H9 (cell line): ENCODE results near the gene IVL. TPM values are rescaled to one million over a fixed set of nuclear protein-coding genes. Genes with fewer than 3 reads are reported as not detected.

Source experiments
- DNase-seq: peaks from one replicate; pipeline ENCODE4 v3.0.0-alpha.2; 2017
- H2AFZ ChIP-seq: one replicate; pipeline ENCODE4 v1.6.1; 2013; ENCODE audit warnings: mild to moderate bottlenecking, low read length, control low read depth, moderate library complexity
- H2AK5ac ChIP-seq: 2 replicates; pipeline ENCODE4 v1.6.1; 2013; ENCODE audit warnings: low read length, control low read depth, mixed read lengths; ENCODE audit not compliant: insufficient read length
- H2BK120ac ChIP-seq: one replicate; pipeline ENCODE4 v1.6.1; 2013; ENCODE audit warnings: low read depth, mild to moderate bottlenecking, low read length, control low read depth, inconsistent platforms; ENCODE audit not compliant: poor library complexity, severe bottlenecking
- H2BK12ac ChIP-seq: 2 replicates; pipeline ENCODE4 v1.6.1; 2013; ENCODE audit warnings: low read length, control low read depth, mixed read lengths, low read depth; ENCODE audit not compliant: insufficient read length
- H2BK15ac ChIP-seq: 2 replicates; pipeline ENCODE4 v1.6.1; 2013; ENCODE audit warnings: low read depth, low read length, control low read depth
- H2BK20ac ChIP-seq: one replicate; pipeline ENCODE4 v1.6.1; 2013; ENCODE audit warnings: low read depth, mild to moderate bottlenecking, low read length, control low read depth, inconsistent platforms; ENCODE audit not compliant: poor library complexity, severe bottlenecking
- H2BK5ac ChIP-seq: 2 replicates; pipeline ENCODE4 v1.6.1; 2013; ENCODE audit warnings: low read length, control low read depth, mixed read lengths; ENCODE audit not compliant: insufficient read length
- H3K14ac ChIP-seq: 2 replicates; pipeline ENCODE4 v1.6.1; 2013; ENCODE audit warnings: low read length, control low read depth; ENCODE audit not compliant: insufficient read depth
- H3K18ac ChIP-seq: 2 replicates; pipeline ENCODE4 v1.6.1; 2013; ENCODE audit warnings: low read depth, mild to moderate bottlenecking, mixed read lengths, low read length, control low read depth; ENCODE audit not compliant: insufficient read length
- H3K23ac ChIP-seq: 2 replicates; pipeline ENCODE4 v1.6.1; 2013; ENCODE audit warnings: low read length, control low read depth, mixed read lengths, low read depth; ENCODE audit not compliant: insufficient read length
- H3K23me2 ChIP-seq: 2 replicates; pipeline ENCODE4 v1.6.1; 2013; ENCODE audit warnings: low read depth, mild to moderate bottlenecking, mixed read lengths, low read length, control low read depth; ENCODE audit not compliant: insufficient read length, poor library complexity, severe bottlenecking
- H3K27ac ChIP-seq: 2 replicates; pipeline ENCODE4 v1.5.1; 2013; ENCODE audit warnings: low read length, control low read depth, mixed read lengths, low read depth; ENCODE audit not compliant: insufficient read length
- H3K27me3 ChIP-seq: 2 replicates; pipeline ENCODE4 v1.6.1; 2013; ENCODE audit warnings: low read length, control low read depth, inconsistent platforms; ENCODE audit not compliant: insufficient read depth
- H3K4ac ChIP-seq: 2 replicates; pipeline ENCODE4 v1.6.1; 2013; ENCODE audit warnings: low read depth, mild to moderate bottlenecking, control low read depth, inconsistent platforms, low read length, moderate library complexity
- H3K4me1 ChIP-seq: 2 replicates; pipeline ENCODE4 v1.6.1; 2013; ENCODE audit warnings: low read length, control low read depth, inconsistent platforms; ENCODE audit not compliant: insufficient read depth
- H3K4me2 ChIP-seq: 2 replicates; pipeline ENCODE4 v1.6.1; 2013; ENCODE audit warnings: low read length, control low read depth, mixed read lengths; ENCODE audit not compliant: insufficient read length, insufficient read depth
- H3K56ac ChIP-seq: 2 replicates; pipeline ENCODE4 v1.6.1; 2013; ENCODE audit warnings: low read depth, mild to moderate bottlenecking, mixed read lengths, low read length, control low read depth; ENCODE audit not compliant: insufficient read length
- H3K79me1 ChIP-seq: 2 replicates; pipeline ENCODE4 v1.6.1; 2013; ENCODE audit warnings: low read depth, mild to moderate bottlenecking, moderate library complexity, low read length, control low read depth, inconsistent platforms; ENCODE audit not compliant: insufficient read depth, poor library complexity, severe bottlenecking
- H3K79me2 ChIP-seq: 2 replicates; pipeline ENCODE4 v1.6.1; 2013; ENCODE audit warnings: low read length, control low read depth, inconsistent platforms; ENCODE audit not compliant: insufficient read depth
- H3K9ac ChIP-seq: 2 replicates; pipeline ENCODE4 v1.6.1; 2013; ENCODE audit warnings: low read length, control low read depth, mixed read lengths; ENCODE audit not compliant: insufficient read length; ENCODE audit errors: extremely low read depth
- H3K9me3 ChIP-seq: one replicate; pipeline ENCODE4 v1.6.1; 2013; ENCODE audit warnings: low read depth, low read length, inconsistent platforms; ENCODE audit not compliant: control insufficient read depth
- H3T11ph ChIP-seq: one replicate; pipeline ENCODE4 v1.6.1; 2013; ENCODE audit warnings: mild to moderate bottlenecking, low read length, control low read depth, inconsistent platforms
- H4K20me1 ChIP-seq: one replicate; pipeline ENCODE4 v1.6.1; 2013; ENCODE audit not compliant: control insufficient read depth, insufficient read length, insufficient read depth
- H4K5ac ChIP-seq: 2 replicates; pipeline ENCODE4 v1.6.1; 2013; ENCODE audit warnings: low read depth, mild to moderate bottlenecking, mixed read lengths, low read length, control low read depth; ENCODE audit not compliant: insufficient read length
- H4K8ac ChIP-seq: replicated peaks from 2 replicates; pipeline ENCODE4 v1.6.1; 2013; ENCODE audit warnings: low read length, control low read depth, mixed read lengths, low read depth; ENCODE audit not compliant: insufficient read length
- H4K91ac ChIP-seq: 2 replicates; pipeline ENCODE4 v1.6.1; 2013; ENCODE audit warnings: low read depth, mild to moderate bottlenecking, moderate library complexity, mixed read lengths, low read length, control low read depth; ENCODE audit not compliant: insufficient read length
- H3K27ac Mint-ChIP-seq, 3 experiments: 2 replicates in 2 of 3; 3 replicates in 1 of 3; pipeline ENCODE4 v1.8.0; 2020 to 2021; ENCODE audit warnings: mixed read lengths in 3 of 3, mild to moderate bottlenecking in 1 of 3, moderate library complexity in 1 of 3
- H3K27me3 Mint-ChIP-seq: 2 replicates; pipeline ENCODE4 v1.8.0; 2021; ENCODE audit warnings: low read depth, mild to moderate bottlenecking, moderate library complexity, mixed read lengths
- H3K36me3 Mint-ChIP-seq, 3 experiments: 2 replicates in 2 of 3; 3 replicates in 1 of 3; pipeline ENCODE4 v1.8.0; 2020 to 2021; ENCODE audit warnings: low read depth in 3 of 3, mixed read lengths in 3 of 3; ENCODE audit not compliant: insufficient read depth in 1 of 3
- H3K4me1 Mint-ChIP-seq, 2 experiments: 2 replicates each; pipeline ENCODE4 v1.8.0; 2020; ENCODE audit warnings: mixed read lengths in 2 of 2
- H3K4me3 Mint-ChIP-seq, 2 experiments: 2 replicates in 1 of 2; 3 replicates in 1 of 2; pipeline ENCODE4 v1.8.0; 2020 to 2021; ENCODE audit warnings: mild to moderate bottlenecking in 2 of 2, mixed read lengths in 2 of 2, moderate library complexity in 1 of 2
- H3K9me3 Mint-ChIP-seq, 2 experiments: 2 replicates in 1 of 2; 3 replicates in 1 of 2; pipeline ENCODE4 v1.8.0; 2020; ENCODE audit warnings: mild to moderate bottlenecking in 2 of 2, mixed read lengths in 2 of 2, moderate library complexity in 1 of 2
- CTCF ChIP-seq: fragments of 200-600 bp; sonication (generic); conservative IDR thresholded peaks from 3 replicates; pipeline ENCODE4 v1.8.0; 2021; ENCODE audit warnings: antibody characterized with exemption, mild to moderate bottlenecking
- WGBS: extraction: QIAGEN DNeasy Blood & Tissue Kit; methylation state at CpG from one replicate; pipeline ENCODE4 v1.1.7; 2013; ENCODE audit warnings: missing lambda C conversion rate, low lambda C conversion rate, mixed read lengths; ENCODE audit not compliant: insufficient read length; ENCODE audit errors: extremely low coverage; 5-methylcytosine and 5-hydroxymethylcytosine counted together
- total RNA-seq: library from RNA; stranded (reverse); gene quantifications from 2 replicates; pipeline ENCODE4 v1.2.1, GENCODE V29; 2021

IVL gene
- total RNA-seq, 1 experiment from 2014 or later: not detected

GRCh38 chr1:152951711-152952110 lies 43.4 kb downstream of the IVL start:
- no peak overlapping the region for H2BK20ac ChIP-seq
- H3K36me3 Mint-ChIP-seq: no peaks in the 10 kb centered on the region
- no peaks in the 10 kb centered on the region for H3K23me2 ChIP-seq
- H3T11ph ChIP-seq: no peak overlapping the region
- peaks cover 33 to 57% of the 10 kb centered on the region in 2 experiments for H3K9me3 Mint-ChIP-seq
- H3K27me3 ChIP-seq: no peaks in the 10 kb centered on the region
- no peak overlapping the region for H3K27ac Mint-ChIP-seq
- no peaks in the 10 kb centered on the region for H3K4me1 Mint-ChIP-seq
- no peak overlapping the region for H2BK120ac ChIP-seq
- no peak overlapping the region for H2BK12ac ChIP-seq
- H3K23ac ChIP-seq: no peak overlapping the region
- H3K4me1 ChIP-seq: no peaks in the 10 kb centered on the region
- H4K8ac ChIP-seq: no peak overlapping the region
- H3K9me3 ChIP-seq: no peaks in the 10 kb centered on the region
- no peak overlapping the region for H3K4ac ChIP-seq
- H3K9ac ChIP-seq: no peak overlapping the region
- no peak overlapping the region for H4K91ac ChIP-seq
- H2BK5ac ChIP-seq: no peak overlapping the region
- H3K27me3 Mint-ChIP-seq: peaks cover 9% of the 10 kb centered on the region
- no peak overlapping the region for H3K27ac ChIP-seq
- TF ChIP-seq CTCF: no peak
- DNase-seq: no peak
- no peak overlapping the region for H2AFZ ChIP-seq
- no peak overlapping the region for H3K4me2 ChIP-seq
- H3K79me2 ChIP-seq: no peaks in the 10 kb centered on the region
- H4K5ac ChIP-seq: no peak overlapping the region
- no peaks in the 10 kb centered on the region for H3K79me1 ChIP-seq
- no peaks in the 10 kb centered on the region for H4K20me1 ChIP-seq
- H2BK15ac ChIP-seq: no peak overlapping the region
- no peak overlapping the region for H3K14ac ChIP-seq
- no peak overlapping the region for H3K18ac ChIP-seq
- H3K4me3 Mint-ChIP-seq: no peak overlapping the region
- no peak overlapping the region for H3K56ac ChIP-seq
- no CpG with 5 or more reads among the region's 5 CpGs for WGBS
- no peak overlapping the region for H2AK5ac ChIP-seq
